Urinary bladder (tissue), 4 donors: Measurements from ENCODE around the gene TNFRSF9. TPM values are rescaled to one million over a fixed set of nuclear protein-coding genes. Genes with fewer than 3 reads are reported as not detected.

Source experiments
- DNase-seq: peaks from one replicate; pipeline ENCODE4 v3.0.0-alpha.2; 2015; ENCODE audit errors: extremely low spot score
- H3K27ac ChIP-seq: one replicate; pipeline ENCODE4 v1.5.1; 2013; ENCODE audit warnings: low read depth, mild to moderate bottlenecking, moderate library complexity
- H3K36me3 ChIP-seq: one replicate; pipeline ENCODE4 v1.6.1; 2013; ENCODE audit warnings: mild to moderate bottlenecking, moderate library complexity; ENCODE audit not compliant: insufficient read depth
- H3K4me1 ChIP-seq: one replicate; pipeline ENCODE4 v1.6.1; 2013; ENCODE audit warnings: mild to moderate bottlenecking, moderate library complexity; ENCODE audit not compliant: insufficient read depth
- H3K4me3 ChIP-seq: one replicate; pipeline ENCODE4 v1.5.1; 2013; ENCODE audit warnings: low read depth, low read length
- WGBS: extraction: QIAGEN DNeasy Blood & Tissue Kit; methylation state at CpG from one replicate; pipeline ENCODE4 v1.1.7; 2013; 5-methylcytosine and 5-hydroxymethylcytosine counted together
- polyA plus RNA-seq: library from polyadenylated mRNA; stranded (reverse); fragments of 200-250 nt; gene quantifications from one replicate; pipeline ENCODE4 v1.2.3, GENCODE V29; 2013
- total RNA-seq: library from RNA; depleted of rRNA; stranded (reverse); fragments of >200 nt; gene quantifications from one replicate; pipeline ENCODE4 v1.2.3, GENCODE V29; 2014
- donor health status: healthy with polysubstance abuse.
- donor health status: healthy.

The TNFRSF9 gene
- total and polyA plus RNA-seq, 2 donors = 0.16 TPM; not detected in 1

GRCh38 chr1:7891804-7892203 is 48.8 kb downstream of the TNFRSF9 start:
- 66% methylated on average over 9 of the region's 9 CpGs for WGBS
- DNase-seq = no peak
- Histone ChIP-seq H3K27ac (no peak overlapping the region), H3K36me3 (no peaks in the 10 kb centered on the region), H3K4me3 (no peak overlapping the region), H3K4me1 (no peaks in the 10 kb centered on the region)

GRCh38 chr1:7890853-7891252 is 49.8 kb downstream of the TNFRSF9 start:
- Histone ChIP-seq H3K27ac (no peak overlapping the region), H3K36me3 (no peaks in the 10 kb centered on the region), H3K4me1 (no peaks in the 10 kb centered on the region), H3K4me3 (no peak overlapping the region)
- DNase-seq = no peak
- 96% methylated on average over 2 of the region's 2 CpGs for WGBS

- 70% methylated on average over 9 of the region's 9 CpGs for WGBS
- no peaks in the 10 kb centered on the region for H3K4me1 ChIP-seq
- H3K27ac ChIP-seq = no peak overlapping the region
- no peak for DNase-seq
- H3K4me3 ChIP-seq = no peak overlapping the region
- H3K36me3 ChIP-seq = no peaks in the 10 kb centered on the region
These were observed 52.2 kb downstream of the TNFRSF9 start for GRCh38 chr1:7888248-7889081.

GRCh38 chr1:7886405-7886745 is 54.3 kb downstream of the TNFRSF9 start:
- no peak for DNase-seq
- 77% methylated on average over 7 of the region's 7 CpGs for WGBS
- Histone ChIP-seq H3K4me3 (no peak overlapping the region), H3K27ac (no peak overlapping the region), H3K4me1 (no peaks in the 10 kb centered on the region), H3K36me3 (no peaks in the 10 kb centered on the region)

- Histone ChIP-seq H3K4me3 (no peak overlapping the region), H3K4me1 (no peaks in the 10 kb centered on the region), H3K36me3 (no peaks in the 10 kb centered on the region), H3K27ac (no peak overlapping the region)
- DNase-seq = no peak
- 22% methylated on average over 26 of the region's 27 CpGs for WGBS
These were observed 54.9 kb downstream of the TNFRSF9 start for GRCh38 chr1:7885513-7886404.

- Histone ChIP-seq H3K27ac (no peak overlapping the region), H3K4me3 (no peak overlapping the region), H3K4me1 (no peaks in the 10 kb centered on the region), H3K36me3 (no peaks in the 10 kb centered on the region)
- no peak for DNase-seq
- WGBS = 98% methylated on average over 1 of the region's 1 CpG
These were observed 55.9 kb downstream of the TNFRSF9 start for GRCh38 chr1:7884757-7885156.

- 86% methylated on average over 3 of the region's 3 CpGs for WGBS
- no peak overlapping the region for H3K4me3 ChIP-seq
- no peak overlapping the region for H3K27ac ChIP-seq
- H3K36me3 ChIP-seq = no peaks in the 10 kb centered on the region
- no peaks in the 10 kb centered on the region for H3K4me1 ChIP-seq
- DNase-seq = no peak
These were observed 61.4 kb downstream of the TNFRSF9 start for GRCh38 chr1:7879228-7879627.

- Histone ChIP-seq H3K4me1 (no peaks in the 10 kb centered on the region), H3K27ac (no peak overlapping the region), H3K36me3 (no peaks in the 10 kb centered on the region), H3K4me3 (no peak overlapping the region)
- DNase-seq = no peak
- WGBS = 44% methylated on average over 1 of the region's 1 CpG
These were observed 62.6 kb downstream of the TNFRSF9 start for GRCh38 chr1:7878027-7878426.

- Histone ChIP-seq H3K27ac (no peak overlapping the region), H3K4me1 (no peaks in the 10 kb centered on the region), H3K4me3 (no peak overlapping the region), H3K36me3 (no peaks in the 10 kb centered on the region)
- WGBS = 82% methylated on average over 11 of the region's 11 CpGs
- no peak for DNase-seq
These were observed 66.5 kb downstream of the TNFRSF9 start for GRCh38 chr1:7873801-7874795.

- Histone ChIP-seq H3K4me1 (no peaks in the 10 kb centered on the region), H3K27ac (no peak overlapping the region), H3K4me3 (no peak overlapping the region), H3K36me3 (no peaks in the 10 kb centered on the region)
- WGBS = 67% methylated on average over 6 of the region's 6 CpGs
- DNase-seq = no peak
These were observed 69.5 kb downstream of the TNFRSF9 start for GRCh38 chr1:7871136-7871535.

GRCh38 chr1:7869136-7869920 is 71.3 kb downstream of the TNFRSF9 start:
- no peak for DNase-seq
- WGBS = 91% methylated on average over 16 of the region's 16 CpGs
- no peaks in the 10 kb centered on the region for H3K4me1 ChIP-seq
- H3K27ac ChIP-seq = no peak overlapping the region
- no peak overlapping the region for H3K4me3 ChIP-seq
- no peaks in the 10 kb centered on the region for H3K36me3 ChIP-seq

- H3K27ac ChIP-seq = no peak overlapping the region
- H3K4me3 ChIP-seq = no peak overlapping the region
- H3K4me1 ChIP-seq = no peaks in the 10 kb centered on the region
- DNase-seq = no peak
- no peaks in the 10 kb centered on the region for H3K36me3 ChIP-seq
- 67% methylated on average over 10 of the region's 10 CpGs for WGBS
These were observed 72.4 kb downstream of the TNFRSF9 start for GRCh38 chr1:7868070-7868780.
